ENCODE measurements around the gene PCYT2.
"Not testable (repeated sequence)": the region's sequence is repeated elsewhere in the genome, so short reads cannot be mapped to it uniquely, and the experiment has no call there.

The PCYT2 gene

DNA sequence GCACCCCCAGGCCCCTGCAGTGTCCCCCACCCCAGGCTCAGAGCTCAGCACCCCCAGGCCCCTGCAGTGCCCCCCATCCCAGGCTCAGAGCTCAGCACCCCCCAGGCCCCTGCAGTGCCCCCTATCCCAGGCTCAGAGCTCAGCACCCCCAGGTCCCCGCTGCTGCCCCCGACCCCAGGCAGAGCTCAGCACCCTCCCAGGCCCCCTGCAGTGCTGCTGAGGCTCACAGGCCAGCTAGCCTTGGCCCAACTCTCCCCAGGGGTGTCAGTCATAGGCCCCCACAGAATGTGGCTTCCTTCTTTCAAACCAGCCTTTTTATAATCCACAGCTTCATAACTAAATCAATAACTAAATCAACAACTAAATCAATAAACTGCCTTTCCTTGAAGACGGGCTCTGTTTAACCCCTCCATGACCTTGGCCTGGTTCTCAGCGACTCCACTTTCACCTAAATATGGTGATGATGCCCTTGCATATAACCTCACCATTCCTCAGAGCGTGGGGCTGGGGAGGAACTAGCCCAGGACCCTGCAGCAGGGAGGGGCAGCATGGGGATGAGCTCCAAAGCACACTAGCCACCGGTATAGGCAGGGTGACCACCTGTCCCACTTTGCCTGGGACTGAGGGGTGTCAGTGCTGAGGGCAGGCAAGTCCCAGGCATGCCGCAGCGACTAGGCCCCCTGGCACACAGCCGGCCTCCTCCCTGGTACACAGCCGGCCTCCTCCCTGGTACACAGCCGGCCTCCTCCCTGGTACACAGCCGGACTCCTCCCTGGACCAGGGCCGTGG is 44.8 kb upstream of the PCYT2 start:
- Histone ChIP-seq H3K4me3 (ENCODE audit: low read depth in 1 of 2, low read length in 2 of 2) (no peak overlapping the region), H3K27ac (ENCODE audit: low read length) (no peak overlapping the region), H4K20me1 (ENCODE audit: insufficient read depth, low read length) (no peaks in the 10 kb centered on the region), H3K4me1 (ENCODE audit: insufficient read depth, low read length) (peaks cover 15% of the 10 kb centered on the region), H3K9ac (ENCODE audit: low read depth, low read length) (no peak overlapping the region), H3K79me2 (ENCODE audit: insufficient read depth, low read length) (no peaks in the 10 kb centered on the region), H3K9me3 (ENCODE audit: insufficient read depth, low read length, severe bottlenecking) (no peaks in the 10 kb centered on the region), H3K36me3 (ENCODE audit: insufficient read depth, low read length) (no peaks in the 10 kb centered on the region), H3K4me2 (ENCODE audit: insufficient read depth, low read length) (no peak overlapping the region), H3K27me3 (ENCODE audit: insufficient read depth, low read length, poor library complexity) (peaks cover 18% of the 10 kb centered on the region), H2AFZ (ENCODE audit: low read depth, low read length) (no peak overlapping the region)
- DNase-seq (no peak), ATAC-seq (ENCODE audit: insufficient read depth, low read depth) (no peak)
- TF ChIP-seq CTCF (IDR thresholded peaks at IDR 0.05; ENCODE audit: borderline replicate concordance, extremely low read depth, low read length, poor library complexity, severe bottlenecking) = no peak
- no peak for TF ChIP-seq EZH2 (IDR thresholded peaks at IDR 0.05; ENCODE audit: borderline replicate concordance, low read depth, low read length, severe bottlenecking)

DNA sequence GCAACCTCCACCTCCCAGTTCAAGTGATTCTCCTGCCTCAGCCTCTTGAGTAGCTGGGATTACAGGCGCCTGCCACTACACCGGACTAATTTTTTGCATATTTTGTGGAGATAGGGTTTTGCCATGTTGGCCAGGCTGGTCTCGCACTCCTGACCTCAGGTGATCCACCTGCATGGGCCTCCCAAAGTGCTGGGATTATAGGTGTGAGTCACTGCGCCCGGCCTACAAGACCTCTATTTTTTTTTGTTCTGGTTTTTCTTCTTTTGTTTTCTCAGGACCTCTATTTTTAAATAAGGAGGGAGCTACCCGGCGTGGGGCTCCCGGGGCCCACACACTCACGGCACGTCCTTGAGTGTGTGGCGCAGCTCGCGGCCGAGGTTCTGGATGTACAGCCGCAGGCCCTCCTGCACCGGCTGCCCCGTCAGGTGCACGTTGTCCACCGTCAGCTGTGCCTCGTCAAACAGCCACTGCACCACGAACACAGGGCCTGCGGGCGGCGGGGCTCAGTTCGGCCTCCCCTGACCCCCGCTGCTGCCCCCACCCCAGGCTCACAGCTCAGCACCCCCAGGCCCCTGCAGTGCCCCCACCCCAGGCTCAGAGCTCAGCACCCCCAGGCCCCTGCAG is 44.0 kb upstream of the PCYT2 start:
- Histone ChIP-seq H3K9ac (ENCODE audit: low read depth, low read length) (no peak overlapping the region), H3K27ac (ENCODE audit: low read length) (no peak overlapping the region), H3K79me2 (ENCODE audit: insufficient read depth, low read length) (no peaks in the 10 kb centered on the region), H3K27me3 (ENCODE audit: insufficient read depth, low read length, poor library complexity) (peaks cover 15% of the 10 kb centered on the region), H2AFZ (ENCODE audit: low read depth, low read length) (no peak overlapping the region), H3K9me3 (ENCODE audit: insufficient read depth, low read length, severe bottlenecking) (no peaks in the 10 kb centered on the region), H3K4me1 (ENCODE audit: insufficient read depth, low read length) (peaks cover 15% of the 10 kb centered on the region), H3K36me3 (ENCODE audit: insufficient read depth, low read length) (no peaks in the 10 kb centered on the region), H3K4me3 (ENCODE audit: low read depth in 1 of 2, low read length in 2 of 2) (no peak overlapping the region), H3K4me2 (ENCODE audit: insufficient read depth, low read length) (no peak overlapping the region), H4K20me1 (ENCODE audit: insufficient read depth, low read length) (no peaks in the 10 kb centered on the region)
- no peak for TF ChIP-seq CTCF (IDR thresholded peaks at IDR 0.05; ENCODE audit: borderline replicate concordance, extremely low read depth, low read length, poor library complexity, severe bottlenecking)
- TF ChIP-seq EZH2 (IDR thresholded peaks at IDR 0.05; ENCODE audit: borderline replicate concordance, low read depth, low read length, severe bottlenecking) = no peak
- ATAC-seq (ENCODE audit: insufficient read depth, low read depth) (no peak), DNase-seq (no peak)

DNA sequence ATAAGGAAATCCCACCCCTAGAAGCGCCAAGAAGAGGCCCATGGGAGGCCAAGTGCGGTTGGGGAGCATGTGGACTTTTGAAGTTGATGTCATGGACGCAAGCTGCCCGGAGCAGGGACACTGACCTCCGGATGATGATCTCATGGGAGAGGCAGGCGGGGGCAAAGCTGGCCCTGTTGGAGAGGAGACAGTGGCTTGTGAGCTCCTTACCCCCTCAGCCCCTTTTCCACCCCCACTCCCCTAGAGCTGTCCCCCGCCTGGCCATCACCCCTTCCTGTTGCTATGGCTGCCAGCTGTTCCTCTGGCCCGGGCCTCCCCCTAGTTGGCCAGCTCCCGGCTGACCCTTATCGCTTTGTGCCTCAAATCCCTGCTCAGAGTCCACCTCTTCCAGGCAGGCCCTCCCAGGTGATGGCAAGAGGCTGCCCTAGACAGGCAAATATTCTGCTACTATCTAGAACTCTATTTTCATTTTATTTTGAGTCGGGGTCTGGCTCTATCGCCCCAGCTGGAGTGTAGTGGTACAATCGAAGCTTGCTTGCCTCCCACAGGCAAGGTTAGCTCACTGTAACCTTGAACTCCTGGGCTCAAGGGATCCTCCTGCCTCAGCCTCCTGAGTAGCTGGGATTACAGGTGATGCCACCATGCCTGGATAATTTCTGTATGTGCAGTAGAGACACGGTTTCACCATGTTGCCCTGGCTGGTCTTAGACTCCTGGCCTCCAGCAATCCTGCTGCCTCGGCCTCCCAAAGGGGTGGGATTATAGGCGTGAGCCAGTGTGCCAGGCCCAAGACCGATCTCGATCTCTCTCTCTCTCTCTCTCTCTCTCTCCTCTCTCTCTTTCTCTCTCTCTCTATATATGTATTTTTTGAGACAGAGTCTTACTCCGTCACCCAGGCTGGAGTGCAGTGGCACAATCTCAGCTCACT is 43.2 kb upstream of the PCYT2 start:
- H3K79me2 ChIP-seq (ENCODE audit: insufficient read depth, low read length) = no peaks in the 10 kb centered on the region
- H3K36me3 ChIP-seq (ENCODE audit: insufficient read depth, low read length) = no peaks in the 10 kb centered on the region
- peaks cover 9% of the 10 kb centered on the region for H3K4me1 ChIP-seq (ENCODE audit: insufficient read depth, low read length)
- no peak overlapping the region for H3K4me2 ChIP-seq (ENCODE audit: insufficient read depth, low read length)
- H3K27ac ChIP-seq (ENCODE audit: low read length) = no peak overlapping the region
- no peaks in the 10 kb centered on the region for H3K9me3 ChIP-seq (ENCODE audit: insufficient read depth, low read length, severe bottlenecking)
- peaks cover 12% of the 10 kb centered on the region for H3K27me3 ChIP-seq (ENCODE audit: insufficient read depth, low read length, poor library complexity)
- TF ChIP-seq EZH2 (IDR thresholded peaks at IDR 0.05; ENCODE audit: borderline replicate concordance, low read depth, low read length, severe bottlenecking) (no peak), CTCF (IDR thresholded peaks at IDR 0.05; ENCODE audit: borderline replicate concordance, extremely low read depth, low read length, poor library complexity, severe bottlenecking) (no peak)
- no peak overlapping the region for H3K9ac ChIP-seq (ENCODE audit: low read depth, low read length)
- no peak overlapping the region for H3K4me3 ChIP-seq (ENCODE audit: low read depth in 1 of 2, low read length in 2 of 2)
- no peaks in the 10 kb centered on the region for H4K20me1 ChIP-seq (ENCODE audit: insufficient read depth, low read length)
- no peak for DNase-seq
- no peak for ATAC-seq (ENCODE audit: insufficient read depth, low read depth)
- H2AFZ ChIP-seq (ENCODE audit: low read depth, low read length) = no peak overlapping the region

DNA sequence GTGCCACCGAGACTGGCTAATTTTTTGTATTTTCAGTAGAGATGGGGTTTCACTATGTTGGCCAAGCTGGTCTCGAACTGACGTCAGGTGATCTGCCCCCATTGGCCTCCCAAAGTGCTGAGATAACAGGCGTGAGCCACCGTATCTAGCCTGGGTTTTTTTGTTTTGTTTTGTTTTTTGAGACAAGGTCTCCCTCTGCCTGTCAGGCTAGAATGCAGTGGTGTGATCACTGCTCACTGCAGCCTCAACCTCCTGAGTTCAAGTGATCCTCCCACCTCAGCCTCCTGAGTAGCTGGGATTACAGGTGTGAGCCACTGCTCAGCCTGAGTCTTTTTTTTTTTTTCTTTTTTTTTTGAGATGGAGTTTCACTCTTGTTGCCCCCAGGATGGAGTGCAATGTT is 42.2 kb upstream of the PCYT2 start:
- ATAC-seq (ENCODE audit: insufficient read depth, low read depth); H3K4me2 ChIP-seq (ENCODE audit: insufficient read depth, low read length); H3K9me3 ChIP-seq (ENCODE audit: insufficient read depth, low read length, severe bottlenecking); H4K20me1 ChIP-seq (ENCODE audit: insufficient read depth, low read length); H3K27ac ChIP-seq (ENCODE audit: low read length); H3K9ac ChIP-seq (ENCODE audit: low read depth, low read length); H3K4me3 ChIP-seq (ENCODE audit: low read depth in 1 of 2, low read length in 2 of 2); H2AFZ ChIP-seq (ENCODE audit: low read depth, low read length); H3K27me3 ChIP-seq (ENCODE audit: insufficient read depth, low read length, poor library complexity); H3K4me1 ChIP-seq (ENCODE audit: insufficient read depth, low read length); H3K79me2 ChIP-seq (ENCODE audit: insufficient read depth, low read length); DNase-seq; H3K36me3 ChIP-seq (ENCODE audit: insufficient read depth, low read length): not testable (repeated sequence)

All from DND-41 (cell line).